Measurements from ENCODE around the gene RPL22. TPM values are rescaled to one million over a fixed set of nuclear protein-coding genes. Genes with fewer than 3 reads are reported as not detected.

RPL22 gene
- total RNA-seq, 1 donor from 2014 or later, result 153 TPM

DNA sequence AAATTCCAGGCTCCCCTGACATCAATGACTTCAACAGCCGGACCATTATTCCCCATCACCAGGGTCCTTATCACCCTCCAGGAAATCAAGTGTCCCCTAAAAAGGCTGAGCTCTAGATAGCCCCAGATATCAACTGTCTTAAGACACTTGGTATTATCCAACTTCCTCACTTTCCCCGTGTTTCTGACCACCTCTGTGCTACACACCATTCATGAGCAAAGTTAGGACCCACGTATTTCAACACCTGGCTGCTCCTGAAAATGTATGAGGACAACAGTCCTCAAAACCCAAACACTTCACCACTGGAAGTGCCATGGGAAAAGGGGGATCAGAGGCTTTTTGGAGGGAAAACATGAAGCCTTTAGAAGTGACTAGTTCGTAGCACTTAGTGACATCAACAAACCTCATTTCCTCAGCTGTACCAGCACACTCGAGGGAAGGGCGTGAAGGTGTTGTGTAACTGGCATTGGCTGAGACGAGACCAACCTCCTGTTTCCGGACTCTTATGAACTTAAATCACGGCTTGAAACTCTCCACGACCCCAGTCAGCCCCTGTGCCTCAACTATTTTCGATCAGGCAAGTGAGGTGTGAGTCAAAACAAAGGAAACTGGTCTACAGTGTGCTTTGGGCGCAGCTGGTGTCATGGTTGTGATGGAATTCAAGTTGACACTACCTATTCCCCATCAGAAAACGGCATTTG, 15.2 kb downstream of the RPL22 start:
- Histone ChIP-seq H3K36me3 (ENCODE audit: control insufficient read depth, insufficient read depth, low read length) (peaks cover 6% of the 10 kb centered on the region), H3K4me3 (ENCODE audit: low read depth, low read length) (no peak overlapping the region), H3K27me3 (ENCODE audit: control insufficient read depth, insufficient read depth, low read length) (peaks cover 5% of the 10 kb centered on the region)
- DNase-seq (ENCODE audit: low read depth) (no peak), FAIRE-seq (peak; percentile 32)
- no peak for TF ChIP-seq CTCF (IDR thresholded peaks at IDR 0.05; ENCODE audit: insufficient read depth, low read length, severe bottlenecking)

DNA sequence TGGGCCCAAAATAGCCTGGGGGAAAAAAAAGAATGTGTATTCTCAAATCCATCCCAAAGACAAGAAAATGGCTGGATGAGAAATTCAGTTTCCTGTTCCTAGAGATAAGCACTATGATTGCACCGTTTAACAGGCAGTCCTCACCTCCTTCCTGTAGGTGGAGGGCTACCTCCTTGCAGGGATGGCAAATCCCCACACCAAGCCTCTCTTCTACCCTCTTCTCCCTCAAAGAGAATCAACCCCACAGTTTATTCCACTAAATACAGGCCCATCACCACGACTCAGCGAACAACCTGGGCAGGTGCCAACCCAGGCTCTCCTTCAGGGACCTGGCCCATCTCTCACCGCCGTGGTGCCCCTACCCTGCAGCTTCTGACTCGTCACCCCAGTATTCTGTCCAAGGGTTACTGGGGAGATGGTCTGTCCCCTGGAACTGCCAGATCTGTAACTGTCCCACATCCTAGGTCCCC, 15.8 kb downstream of the RPL22 start:
- H3K4me3 ChIP-seq (ENCODE audit: low read depth, low read length), result no peak overlapping the region
- no peak for TF ChIP-seq CTCF (IDR thresholded peaks at IDR 0.05; ENCODE audit: insufficient read depth, low read length, severe bottlenecking)
- DNase-seq (ENCODE audit: low read depth) (no peak), FAIRE-seq (peak; percentile 94)
- peaks cover 11% of the 10 kb centered on the region for H3K27me3 ChIP-seq (ENCODE audit: control insufficient read depth, insufficient read depth, low read length)
- H3K36me3 ChIP-seq (ENCODE audit: control insufficient read depth, insufficient read depth, low read length), result peaks cover 4% of the 10 kb centered on the region

DNA sequence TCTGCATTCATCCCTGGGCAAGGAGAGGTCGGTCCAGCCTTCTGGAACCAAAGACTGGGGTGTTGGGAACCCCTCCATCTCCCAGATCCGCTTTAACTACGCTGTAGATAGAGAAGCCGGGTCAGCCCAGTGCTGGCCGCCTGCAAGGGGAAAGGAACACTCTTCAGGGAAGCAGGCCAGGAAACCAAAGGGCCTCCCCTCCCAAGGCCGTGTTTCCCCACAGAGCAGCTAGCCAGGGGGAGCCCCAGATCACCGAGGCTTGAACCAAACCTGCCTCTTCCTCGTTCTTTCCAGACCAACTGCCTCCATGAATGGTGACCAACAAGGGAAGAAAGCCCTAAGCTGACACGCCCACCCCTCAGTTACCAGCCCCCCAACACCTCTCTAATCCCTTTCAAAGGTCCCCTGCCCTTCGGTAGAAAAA, 18.0 kb downstream of the RPL22 start:
- Histone ChIP-seq H3K27me3 (ENCODE audit: control insufficient read depth, insufficient read depth, low read length) (peaks cover 30% of the 10 kb centered on the region), H3K4me3 (ENCODE audit: low read depth, low read length) (no peak overlapping the region), H3K36me3 (ENCODE audit: control insufficient read depth, insufficient read depth, low read length) (no peaks in the 10 kb centered on the region)
- DNase-seq (ENCODE audit: low read depth), result no peak
- no peak for FAIRE-seq
- no peak for TF ChIP-seq CTCF (IDR thresholded peaks at IDR 0.05; ENCODE audit: insufficient read depth, low read length, severe bottlenecking)

DNA sequence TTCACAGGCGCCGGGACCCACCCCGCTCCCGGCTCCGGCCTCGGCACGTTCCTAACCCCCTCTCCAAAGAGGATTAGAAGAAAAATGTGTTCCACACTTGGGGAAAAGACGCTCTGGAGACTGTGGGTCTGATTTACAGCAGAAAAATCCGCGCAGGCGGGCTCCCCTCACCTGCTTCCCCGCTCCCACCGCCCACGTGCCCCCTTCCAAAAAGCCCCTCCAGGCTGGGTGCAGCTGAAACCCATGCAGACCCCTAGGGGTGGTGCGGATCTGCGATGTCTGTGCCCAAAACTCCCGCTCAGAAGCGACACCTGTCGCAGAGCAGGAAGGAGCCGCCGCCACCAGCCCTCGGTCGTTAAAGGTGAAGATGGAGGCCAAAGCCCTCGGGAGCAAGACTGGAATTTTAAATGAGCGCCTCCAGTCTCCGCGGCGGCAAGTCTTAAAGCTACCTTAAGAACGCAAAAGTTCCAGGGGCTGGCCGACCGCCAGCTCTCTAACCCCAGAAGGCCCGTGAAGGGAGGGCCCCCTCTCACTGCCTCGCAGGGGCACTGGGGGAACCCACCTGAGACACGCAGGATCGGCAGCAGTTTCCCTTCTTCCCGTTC, 18.6 kb downstream of the RPL22 start:
- Histone ChIP-seq H3K27me3 (ENCODE audit: control insufficient read depth, insufficient read depth, low read length) (peaks cover 31% of the 10 kb centered on the region), H3K36me3 (ENCODE audit: control insufficient read depth, insufficient read depth, low read length) (no peaks in the 10 kb centered on the region), H3K4me3 (ENCODE audit: low read depth, low read length) (no peak overlapping the region)
- TF ChIP-seq CTCF (IDR thresholded peaks at IDR 0.05; ENCODE audit: insufficient read depth, low read length, severe bottlenecking), result no peak
- DNase-seq (ENCODE audit: low read depth) (no peak), FAIRE-seq (no peak)

GRCh38 chr1:6180268-6180706, 19.1 kb downstream of the RPL22 start, which contains the start of gene CHD5:
TSS of gene CHD5 (minus strand) at chr1:6180321. CDS start at chr1:6180023, 298 bp downstream.
- H3K27me3 ChIP-seq (ENCODE audit: control insufficient read depth, insufficient read depth, low read length), result peaks cover 31% of the 10 kb centered on the region
- TF ChIP-seq CTCF (IDR thresholded peaks at IDR 0.05; ENCODE audit: insufficient read depth, low read length, severe bottlenecking), result no peak
- DNase-seq (ENCODE audit: low read depth) (no peak), FAIRE-seq (no peak)
- H3K36me3 ChIP-seq (ENCODE audit: control insufficient read depth, insufficient read depth, low read length), result no peaks in the 10 kb centered on the region
- H3K4me3 ChIP-seq (ENCODE audit: low read depth, low read length), result no peak within 1 kb of the TSS
